ENCODE results near the gene MRPS35.
"Not testable (repeated sequence)": the region's sequence is repeated elsewhere in the genome, so short reads cannot be mapped to it uniquely, and the experiment has no call there.

Gene MRPS35

DNA sequence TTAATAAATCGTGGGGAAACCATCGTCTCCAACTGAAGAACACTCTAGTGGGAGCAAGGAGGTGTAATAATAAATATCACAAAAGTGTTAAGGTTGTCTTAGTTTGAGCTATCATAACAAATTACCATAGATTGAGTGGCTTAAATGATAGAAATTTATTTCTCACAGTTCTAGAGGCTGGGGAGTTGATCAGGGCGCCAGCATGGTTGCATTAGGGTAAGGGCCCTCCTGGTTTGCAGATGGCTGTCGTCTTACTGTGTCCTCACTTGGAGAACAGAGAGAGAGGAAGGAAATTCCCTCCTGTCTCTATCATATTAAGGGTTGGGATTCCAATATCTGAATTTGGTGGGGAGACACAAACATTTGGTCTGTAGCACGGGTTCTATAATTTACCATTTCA, 33.0 kb downstream of the MRPS35 start:
- TF ChIP-seq, protein P1, sequence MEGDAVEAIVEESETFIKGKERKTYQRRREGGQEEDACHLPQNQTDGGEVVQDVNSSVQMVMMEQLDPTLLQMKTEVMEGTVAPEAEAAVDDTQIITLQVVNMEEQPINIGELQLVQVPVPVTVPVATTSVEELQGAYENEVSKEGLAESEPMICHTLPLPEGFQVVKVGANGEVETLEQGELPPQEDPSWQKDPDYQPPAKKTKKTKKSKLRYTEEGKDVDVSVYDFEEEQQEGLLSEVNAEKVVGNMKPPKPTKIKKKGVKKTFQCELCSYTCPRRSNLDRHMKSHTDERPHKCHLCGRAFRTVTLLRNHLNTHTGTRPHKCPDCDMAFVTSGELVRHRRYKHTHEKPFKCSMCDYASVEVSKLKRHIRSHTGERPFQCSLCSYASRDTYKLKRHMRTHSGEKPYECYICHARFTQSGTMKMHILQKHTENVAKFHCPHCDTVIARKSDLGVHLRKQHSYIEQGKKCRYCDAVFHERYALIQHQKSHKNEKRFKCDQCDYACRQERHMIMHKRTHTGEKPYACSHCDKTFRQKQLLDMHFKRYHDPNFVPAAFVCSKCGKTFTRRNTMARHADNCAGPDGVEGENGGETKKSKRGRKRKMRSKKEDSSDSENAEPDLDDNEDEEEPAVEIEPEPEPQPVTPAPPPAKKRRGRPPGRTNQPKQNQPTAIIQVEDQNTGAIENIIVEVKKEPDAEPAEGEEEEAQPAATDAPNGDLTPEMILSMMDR (IDR thresholded peaks at IDR 0.05; ENCODE audit: control extremely low read depth, extremely low read depth, low read depth, missing control alignments) = no peak
- DNase-seq (ENCODE audit: extremely low spot score) = no peak
- ChIA-PET CTCF (interaction anchor here (2.0 kb wide), 1 partner anchor 197 kb away, joined by 7 read pairs; no protein-coding TSS in a partner anchor), POLR2A (no interaction called here)

DNA sequence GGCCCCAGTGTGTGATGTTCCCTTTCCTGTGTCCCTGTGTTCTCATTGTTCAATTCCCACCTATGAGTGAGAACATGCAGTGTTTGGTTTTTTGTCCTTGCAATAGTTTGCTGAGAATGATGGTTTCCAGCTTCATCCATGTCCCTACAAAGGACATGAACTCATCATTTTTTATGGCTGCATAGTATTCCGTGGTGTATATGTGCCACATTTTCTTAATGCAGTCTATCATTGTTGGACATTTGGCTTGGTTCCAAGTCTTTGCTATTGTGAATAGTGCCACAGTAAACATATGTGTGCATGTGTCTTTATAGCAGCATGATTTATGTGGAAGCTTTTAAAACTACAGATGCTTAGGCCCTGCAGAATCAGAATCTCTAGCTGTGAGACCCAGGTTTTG, 35.1 kb downstream of the MRPS35 start:
- POLR2A ChIA-PET; DNase-seq (ENCODE audit: extremely low spot score): not testable (repeated sequence)
- CTCF ChIA-PET = interaction anchor here (1.3 to 2.4 kb wide), 4 partner anchors 9 to 195 kb away, joined by 3 to 7 read pairs (median 4); no protein-coding TSS in a partner anchor

DNA sequence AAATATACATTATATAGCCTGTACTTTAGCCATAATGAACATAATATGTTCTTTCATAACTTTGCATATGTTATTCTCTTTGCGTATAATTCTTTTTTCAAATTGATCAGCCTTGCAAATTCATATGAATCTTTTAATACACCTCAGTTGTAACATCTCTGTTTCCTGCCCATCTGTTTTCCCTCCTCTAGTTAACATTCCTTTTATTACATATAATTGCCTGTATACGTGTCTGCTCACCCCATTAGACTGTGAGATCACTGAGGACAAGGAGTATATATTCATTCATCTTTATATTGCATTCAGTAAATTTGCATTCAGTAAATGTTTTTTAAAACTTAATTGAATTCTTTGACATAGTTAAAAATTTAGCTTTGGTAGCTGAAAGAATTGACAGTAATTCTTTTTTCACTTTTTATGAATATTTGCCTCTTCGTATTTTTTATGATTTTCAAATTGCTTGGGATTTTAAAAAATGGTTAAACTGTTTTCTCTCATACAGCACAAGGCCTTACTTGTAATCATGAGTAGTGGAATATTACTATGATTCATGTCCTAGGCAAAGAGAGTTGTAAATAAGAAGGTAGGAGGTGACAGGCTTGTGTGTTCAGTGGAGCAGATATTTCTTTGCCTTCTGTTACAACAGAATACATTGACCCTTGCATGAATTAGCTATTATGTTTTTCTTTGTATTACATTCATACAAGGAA, 36.6 kb downstream of the MRPS35 start:
- CTCF ChIA-PET = interaction anchor here (1.0 to 2.4 kb wide), 5 partner anchors 10 to 43 kb away, joined by 3 to 7 read pairs (median 3); no protein-coding TSS in a partner anchor
- no peak for DNase-seq (ENCODE audit: extremely low spot score)
- TF ChIP-seq, protein P1 (IDR thresholded peaks at IDR 0.05; ENCODE audit: control extremely low read depth, extremely low read depth, low read depth, missing control alignments) = no peak
- POLR2A ChIA-PET = no interaction called here

DNA sequence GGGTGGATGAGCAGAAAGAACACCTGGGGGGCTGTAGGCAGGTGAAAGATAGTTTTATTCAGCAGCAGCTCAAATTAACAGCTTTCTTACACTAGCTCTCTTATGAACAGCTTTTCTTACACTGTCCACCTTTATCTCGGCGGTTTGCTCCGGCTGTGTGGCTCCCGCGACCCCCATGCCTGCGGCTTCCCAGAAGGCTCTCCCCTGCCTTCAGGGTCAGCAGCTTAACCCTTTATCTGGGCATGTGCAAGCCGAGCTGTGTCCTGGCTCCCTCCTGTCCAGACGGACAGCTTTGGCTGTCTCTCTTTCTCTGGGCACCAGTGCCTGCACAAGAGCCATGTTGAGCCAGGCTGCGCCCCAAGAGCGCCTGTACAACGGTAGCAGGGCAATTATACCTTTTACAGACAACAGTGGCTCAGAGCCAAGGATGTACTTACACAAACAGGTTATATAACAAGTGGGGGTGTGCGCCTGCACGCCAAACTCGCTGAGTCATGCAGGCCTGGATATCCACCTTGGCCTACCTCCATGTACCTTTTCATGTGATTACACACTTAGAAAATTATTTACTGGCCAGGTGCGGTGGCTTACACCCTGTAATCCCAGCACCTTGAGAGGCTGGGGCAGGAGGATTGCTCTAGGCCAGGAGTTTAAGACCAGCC, 40.9 kb downstream of the MRPS35 start:
- ChIA-PET POLR2A (no interaction called here), CTCF (interaction anchor here (1.2 kb wide), 1 partner anchor 15 kb away, joined by 4 read pairs; no protein-coding TSS in a partner anchor)
- DNase-seq (ENCODE audit: extremely low spot score) = no peak
- TF ChIP-seq, protein P1 (IDR thresholded peaks at IDR 0.05; ENCODE audit: control extremely low read depth, extremely low read depth, low read depth, missing control alignments) = no peak

DNA sequence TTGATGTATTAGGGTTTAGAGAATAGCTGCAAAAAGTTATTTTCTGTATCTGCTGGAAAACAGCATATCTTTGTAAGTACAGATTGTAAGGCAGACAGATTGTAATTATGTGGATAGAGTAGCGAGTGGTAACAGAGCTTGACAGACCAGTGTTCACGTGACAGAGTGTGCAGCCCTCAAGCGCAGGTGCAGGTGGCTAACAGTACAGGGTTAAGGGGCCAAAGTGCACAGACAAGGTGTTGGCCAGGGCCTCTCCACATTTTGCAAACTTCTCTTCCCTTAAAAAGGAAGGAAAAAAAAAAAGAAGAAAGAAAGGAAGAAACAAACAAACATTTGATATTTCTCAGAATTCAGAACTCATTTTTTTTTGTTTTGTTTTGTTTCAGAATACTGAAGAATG, 44.2 kb downstream of the MRPS35 start:
- no peak for DNase-seq (ENCODE audit: extremely low spot score)
- ChIA-PET CTCF (interaction anchor here (1.0 to 1.9 kb wide), 3 partner anchors 21 to 68 kb away, joined by 3 to 5 read pairs (median 4); no protein-coding TSS in a partner anchor), POLR2A (no interaction called here)
- TF ChIP-seq, protein P1 (IDR thresholded peaks at IDR 0.05; ENCODE audit: control extremely low read depth, extremely low read depth, low read depth, missing control alignments) = no peak

DNA sequence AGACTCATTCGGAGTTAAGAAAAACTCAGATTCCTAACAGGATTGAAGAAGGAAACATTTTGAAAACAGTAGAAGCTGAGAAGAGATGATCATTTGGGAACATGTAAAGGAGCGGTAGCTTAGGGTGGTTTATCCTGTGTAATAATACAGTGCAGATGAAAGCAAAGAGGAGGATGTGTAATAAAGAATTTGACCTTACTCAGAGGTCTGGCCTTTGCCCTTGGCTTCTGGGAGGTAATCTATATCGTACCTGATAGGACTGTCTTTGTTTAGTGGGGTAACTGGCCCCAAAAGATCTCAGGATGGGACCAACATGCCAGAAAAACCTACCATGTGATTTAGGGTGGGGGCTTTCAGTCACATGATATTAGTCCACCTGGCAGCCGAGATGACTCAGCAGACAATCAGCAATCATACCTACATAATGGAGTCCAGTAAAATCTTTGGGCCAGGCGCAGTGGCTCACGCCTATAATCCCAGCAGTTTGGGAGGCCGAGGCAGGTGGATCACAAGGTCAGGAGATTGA, 46.1 kb downstream of the MRPS35 start:
- ChIA-PET CTCF (interaction anchor here (1.3 to 1.9 kb wide), 4 partner anchors 17 to 65 kb away, joined by 3 to 4 read pairs (median 4); no protein-coding TSS in a partner anchor), POLR2A (no interaction called here)

More for the DNA sequence above, 46.1 kb downstream of the MRPS35 start:
- no peak for DNase-seq (ENCODE audit: extremely low spot score)
- TF ChIP-seq, protein P1 (IDR thresholded peaks at IDR 0.05; ENCODE audit: control extremely low read depth, extremely low read depth, low read depth, missing control alignments) = no peak

All from GM10248 (cell line).